Muscle of arm (tissue), 14 donors: ENCODE data around the gene PLPPR3. TPM values are rescaled to one million over a fixed set of nuclear protein-coding genes. Genes with fewer than 3 reads are reported as not detected.
A peak's percentile ranks its signal among the peaks of the same experiment; 100 is the strongest.

Experiments used
- DNase-seq: peaks from one replicate; pipeline ENCODE4 v3.0.0-alpha.2; 2013
- long read RNA-seq, 11 donors: transcript quantifications; one replicate each; lab custom pipeline, GENCODE V29; 2026
- polyA plus RNA-seq, 12 donors: library from polyadenylated mRNA; unstranded; fragments of 120-200 nt; gene quantifications; one replicate each; pipeline ENCODE4 v1.2.1, GENCODE V29; 2013; ENCODE audit not compliant: insufficient read length in 12 of 12

Gene PLPPR3
- 1 to 10 TPM in 3 of 12 donors, under 1 TPM in 7, not detected in 2; 0.12 to 2.7 (median 0.46) TPM for polyA plus RNA-seq
- long read RNA-seq, donor 1, partial matches to known transcripts = 0 of 3 reads
- long read RNA-seq, donor 1, other reads (novel, unspliced or antisense) = 0 of 3 reads
- long read RNA-seq, donor 2 = 0 reads
- long read RNA-seq, donor 3, partial matches to known transcripts = 0 of 1 reads
- long read RNA-seq, donor 3, other reads (novel, unspliced or antisense) = 0 of 1 reads
- long read RNA-seq, donor 4 = 0 reads
- long read RNA-seq, donor 5 = 0 reads
- long read RNA-seq, donor 6 = 0 reads
- long read RNA-seq, donor 7 = 0 reads
- long read RNA-seq, donor 8 = 0 reads
- long read RNA-seq, donor 9 = 0 reads
- long read RNA-seq, donor 10 = 0 reads
- long read RNA-seq, donor 11 = 0 reads

- DNase-seq = no peak
These were observed at the start of gene PLPPR3 for GRCh38 chr19:821825-822503. Gene PLPPR3, minus strand, starts transcription at chr19:821955. Its CDS starts 396 bp downstream, at chr19:821559.

DNA sequence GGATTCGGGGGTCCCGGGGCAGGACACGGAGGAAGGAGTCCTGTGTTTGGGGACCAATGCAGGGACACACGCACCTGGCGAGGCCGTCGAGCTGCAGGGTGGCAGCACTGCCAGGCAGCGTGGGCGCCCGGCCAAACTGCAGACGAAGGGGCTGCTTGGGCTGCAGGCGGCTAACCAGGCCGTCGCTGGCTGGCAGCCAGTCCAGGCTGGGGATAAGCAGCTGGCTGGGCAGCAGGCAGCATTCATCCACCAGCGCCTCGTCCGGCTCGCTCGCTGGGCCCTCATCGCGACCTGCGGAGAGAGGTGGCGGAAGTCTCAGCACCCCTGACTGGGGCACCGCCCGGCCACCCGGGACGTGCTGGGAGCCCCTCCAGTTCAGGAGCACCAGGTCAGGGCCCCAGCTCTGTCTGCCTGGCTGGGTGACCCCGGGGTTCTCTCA, 49.2 kb upstream of the PLPPR3 start:
- DNase-seq = no peak

DNA sequence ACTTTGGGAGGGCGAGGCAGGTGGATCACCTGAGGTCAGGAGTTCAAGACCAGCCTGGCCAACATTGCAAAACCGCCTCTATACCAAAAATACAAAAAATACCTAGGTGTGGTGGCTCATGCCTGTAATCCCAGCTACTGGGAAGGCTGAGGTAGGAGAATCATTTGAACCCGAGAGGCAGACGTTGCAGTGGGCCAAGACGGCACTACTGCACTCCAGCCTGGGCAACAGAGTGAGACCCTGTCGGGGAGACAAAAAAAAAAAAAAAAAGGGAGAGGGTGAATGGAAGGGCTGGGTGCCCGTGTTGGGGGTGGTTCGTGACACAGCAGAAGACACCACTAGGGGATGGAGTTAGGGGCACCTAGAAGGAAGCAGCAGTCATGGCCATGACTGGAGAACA, 48.6 kb upstream of the PLPPR3 start:
- no peak for DNase-seq

- DNase-seq = peak; percentile 53
These were observed 47.8 kb upstream of the PLPPR3 start for GRCh38 chr19:869245-870177.

GRCh38 chr19:868458-869244, 46.9 kb upstream of the PLPPR3 start:
- DNase-seq = no peak

GRCh38 chr19:867855-868457, 46.2 kb upstream of the PLPPR3 start:
- DNase-seq = no peak

GRCh38 chr19:867301-867793, 45.6 kb upstream of the PLPPR3 start:
- DNase-seq = no peak

- DNase-seq = no peak
These were observed 45.1 kb upstream of the PLPPR3 start for GRCh38 chr19:866769-867300.

- DNase-seq = no peak
These were observed 41.5 kb upstream of the PLPPR3 start for GRCh38 chr19:863315-863620.

GRCh38 chr19:862581-863314, 41.0 kb upstream of the PLPPR3 start:
- no peak for DNase-seq

GRCh38 chr19:861756-862580, 40.2 kb upstream of the PLPPR3 start:
- no peak for DNase-seq

DNA sequence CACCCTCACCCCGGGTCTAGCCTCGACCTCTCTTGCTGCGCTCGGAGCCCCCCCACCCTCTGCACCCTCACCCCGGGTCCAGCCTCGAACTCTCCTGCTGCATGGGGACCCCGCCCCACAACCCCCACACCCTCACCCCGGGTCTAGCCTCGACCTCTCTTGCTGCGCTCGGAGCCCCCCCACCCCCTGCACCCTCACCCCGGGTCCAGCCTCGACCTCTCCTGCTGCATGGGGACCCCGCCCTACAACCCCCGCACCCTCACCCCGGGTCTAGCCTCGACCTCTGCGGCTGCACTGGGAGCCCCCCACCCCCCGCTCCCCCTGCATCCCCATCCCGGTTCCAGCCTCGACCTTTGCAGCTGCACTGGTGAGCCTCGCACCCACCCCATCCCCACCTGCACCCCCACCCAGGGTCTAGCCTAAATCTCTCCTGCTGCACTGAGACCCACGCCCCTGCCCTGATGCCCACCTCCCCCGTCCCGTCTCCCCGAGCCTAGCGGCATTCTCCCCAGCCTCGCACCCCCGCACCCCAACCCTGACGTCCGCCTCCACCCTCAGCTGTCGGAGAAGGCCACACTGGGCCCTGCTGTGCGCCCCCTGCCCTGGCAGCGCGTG, 39.5 kb upstream of the PLPPR3 start:
- DNase-seq = no peak

GRCh38 chr19:858868-859843, 37.4 kb upstream of the PLPPR3 start, which contains the start of gene CFD:
Gene CFD, plus strand, starts transcription at chr19:859664. Its CDS starts 26 bp downstream, at chr19:859690.
- DNase-seq = no peak

DNA sequence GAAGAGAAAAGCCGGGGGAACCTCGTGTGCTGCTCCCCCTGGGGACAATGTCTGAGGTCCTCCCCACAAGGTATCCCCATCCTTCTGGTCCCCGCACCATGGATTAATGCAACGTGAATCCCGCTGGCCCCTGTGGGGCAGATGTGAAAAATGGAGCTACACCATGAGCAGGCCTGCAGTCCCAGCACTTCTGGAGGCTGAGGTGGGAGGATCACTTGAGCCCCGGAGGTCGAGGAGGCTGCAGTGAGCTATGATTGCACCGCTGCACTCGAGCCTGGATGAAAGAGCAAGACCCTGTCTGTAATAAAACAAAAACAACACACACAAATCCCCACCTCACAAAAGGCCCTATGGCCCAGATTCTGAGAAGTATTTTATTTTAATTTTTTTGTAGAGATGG, 36.5 kb upstream of the PLPPR3 start:
- DNase-seq = no peak

DNA sequence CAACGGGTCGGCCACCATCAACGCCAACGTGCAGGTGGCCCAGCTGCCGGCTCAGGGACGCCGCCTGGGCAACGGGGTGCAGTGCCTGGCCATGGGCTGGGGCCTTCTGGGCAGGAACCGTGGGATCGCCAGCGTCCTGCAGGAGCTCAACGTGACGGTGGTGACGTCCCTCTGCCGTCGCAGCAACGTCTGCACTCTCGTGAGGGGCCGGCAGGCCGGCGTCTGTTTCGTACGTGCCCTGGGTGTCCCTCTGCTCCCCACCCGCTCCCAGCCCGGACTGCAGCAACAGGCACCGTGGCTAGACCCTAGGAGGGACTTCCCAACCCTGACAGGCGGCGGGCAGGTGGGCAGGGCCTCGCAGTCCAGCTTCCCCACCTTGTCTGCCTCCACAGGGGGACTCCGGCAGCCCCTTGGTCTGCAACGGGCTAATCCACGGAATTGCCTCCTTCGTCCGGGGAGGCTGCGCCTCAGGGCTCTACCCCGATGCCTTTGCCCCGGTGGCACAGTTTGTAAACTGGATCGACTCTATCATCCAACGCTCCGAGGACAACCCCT, 33.9 kb upstream of the PLPPR3 start:
- no peak for DNase-seq

DNA sequence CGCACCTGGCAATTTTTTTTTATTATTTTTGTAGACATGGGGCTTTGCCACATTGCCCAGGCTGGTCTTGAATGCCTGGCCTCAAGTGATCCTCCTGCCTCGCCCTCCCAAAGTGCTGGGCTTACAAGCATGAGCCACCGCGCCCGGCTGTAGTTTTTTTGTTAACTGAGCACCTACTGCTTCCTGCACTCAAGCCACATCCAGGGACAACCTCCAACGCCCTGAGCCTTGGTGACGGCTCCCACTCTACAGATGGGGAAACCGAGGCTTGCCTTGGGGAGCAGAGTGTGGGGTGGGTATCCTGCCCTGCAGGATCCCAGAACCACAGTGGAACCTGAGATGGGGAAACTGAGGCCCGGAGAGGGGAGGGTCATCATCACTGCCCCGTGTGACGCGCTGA, 33.4 kb upstream of the PLPPR3 start:
- no peak for DNase-seq

GRCh38 chr19:854549-854948, 32.8 kb upstream of the PLPPR3 start:
- no peak for DNase-seq
